ENCODE measurements around the gene PANK1.

The PANK1 gene

Small RNA genes within 50 kb of the gene (small RNA-seq; reads per million reads assigned to genes)
- 784 reads per million, percentile 99 among the genes with 10 or more reads in this experiment for gene MIR107 (ENCODE audit: insufficient read depth)
